C4-2B (cell line): ENCODE data around the gene TULP4.

Experiments used
- CTCF ChIP-seq: fragments of 450-650 bp; conservative IDR thresholded peaks from 2 replicates; pipeline ENCODE4 v1.5.1; 2017; ENCODE audit warnings: mild to moderate bottlenecking
- ZFX ChIP-seq: fragments of 450-650 bp; IDR thresholded peaks from 2 replicates; pipeline ENCODE4 v1.6.1; 2017

- TF ChIP-seq CTCF (no peak), ZFX (no peak)
Observed at GRCh38 chr6:158475344-158476302, 163.4 kb downstream of the TULP4 start.
